Measurements from ENCODE around the gene DDAH1. TPM values are rescaled to one million over a fixed set of nuclear protein-coding genes. Genes with fewer than 3 reads are reported as not detected.
A peak's percentile ranks its signal among the peaks of the same experiment; 100 is the strongest.

DDAH1 gene
- total RNA-seq, 4 donors from 2014 or later = 8.4 to 72.8 (median 27.3) TPM

DNA sequence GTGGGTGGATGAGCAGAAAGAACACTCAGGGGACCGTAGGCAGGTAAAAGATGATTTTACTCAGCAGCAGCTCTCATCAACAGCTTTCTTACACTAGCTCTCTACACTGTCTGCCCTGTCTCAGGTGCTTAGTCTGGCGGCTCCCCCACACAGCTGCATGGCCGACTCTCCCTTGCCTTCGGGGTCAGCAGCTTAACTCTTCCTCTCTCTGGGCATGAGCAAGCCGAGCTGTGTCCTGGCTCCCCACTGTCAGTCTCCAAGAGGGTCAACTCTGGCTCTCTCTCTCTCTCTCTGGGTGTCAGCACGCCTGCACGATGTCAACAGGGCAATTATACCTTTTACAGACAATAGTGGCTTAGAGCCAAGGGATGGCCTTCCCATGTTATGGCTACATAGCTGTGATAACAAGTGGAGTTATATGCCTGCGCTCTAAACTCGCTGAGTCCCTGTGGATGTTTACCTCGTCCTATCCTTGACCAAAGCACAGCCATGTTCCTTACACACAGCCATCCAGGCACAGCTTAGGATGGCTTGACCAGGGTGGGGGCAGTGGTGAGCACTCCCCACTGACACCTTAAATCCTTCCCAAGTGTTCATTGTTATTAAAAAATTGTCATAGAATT is 185.4 kb downstream of the DDAH1 start:
- Histone ChIP-seq H3K27me3 (no peaks in the 10 kb centered on the region), H3K4me3 (no peak overlapping the region), H3K27ac (peak overlapping the region in 3 of 4 donors; percentile 42 to 64 (median 60)), H3K4me1 (peaks cover 6 to 27% (median 7%) of the 10 kb centered on the region in 3 donors), H3K9me3 (no peaks in the 10 kb centered on the region), H3K36me3 (no peaks in the 10 kb centered on the region)
- TF ChIP-seq EP300 (IDR thresholded peaks at IDR 0.05) (no peak), CTCF (IDR thresholded peaks at IDR 0.05) (no peak), POLR2AphosphoS5 (IDR thresholded peaks at IDR 0.05) (no peak), POLR2A (IDR thresholded peaks at IDR 0.05) (no peak)
- 63 to 70% methylated on average over 2 to 5 of the region's 10 CpGs for WGBS, 2 donors (ENCODE audit: low coverage in 1 of 2)
- ATAC-seq = no peak

- H3K27ac ChIP-seq = peak overlapping the region in 3 of 4 donors; percentile 42 to 64 (median 60)
- H3K4me3 ChIP-seq = no peak overlapping the region
- no peak for ATAC-seq
- WGBS, 2 donors (ENCODE audit: low coverage in 1 of 2) = 7 to 9% methylated on average over 2 of the region's 2 CpGs
- no peak for TF ChIP-seq EP300 (IDR thresholded peaks at IDR 0.05)
- peak; percentile 18 for TF ChIP-seq POLR2AphosphoS5 (IDR thresholded peaks at IDR 0.05)
- no peaks in the 10 kb centered on the region for H3K9me3 ChIP-seq
- H3K36me3 ChIP-seq = no peaks in the 10 kb centered on the region
- peaks cover 7 to 34% (median 13%) of the 10 kb centered on the region in 3 donors for H3K4me1 ChIP-seq
- H3K27me3 ChIP-seq = no peaks in the 10 kb centered on the region
These were observed 186.1 kb downstream of the DDAH1 start for GRCh38 chr1:85278853-85279314.

DNA sequence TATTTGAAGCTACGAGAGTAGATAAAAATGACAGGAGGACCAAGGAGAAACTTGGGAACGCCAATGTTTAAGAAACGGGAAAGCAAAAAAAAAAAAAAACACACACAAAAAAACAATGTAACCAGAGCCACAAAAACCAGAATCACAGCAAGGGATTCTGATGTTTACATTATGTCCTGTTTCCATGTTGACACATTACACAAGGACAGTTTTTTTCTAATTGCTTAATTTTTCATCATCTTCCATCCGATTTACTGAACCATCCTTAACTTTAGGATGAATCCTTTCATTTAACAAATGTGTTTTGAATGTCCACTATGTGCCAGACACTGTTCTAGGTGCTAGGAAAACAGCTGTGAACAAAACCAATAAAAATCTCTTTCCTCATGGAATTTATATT is 187.2 kb downstream of the DDAH1 start:
- no peaks in the 10 kb centered on the region for H3K27me3 ChIP-seq
- ATAC-seq = no peak
- H3K36me3 ChIP-seq = no peaks in the 10 kb centered on the region
- peaks cover 7 to 44% (median 21%) of the 10 kb centered on the region in 3 donors for H3K4me1 ChIP-seq
- TF ChIP-seq EP300 (IDR thresholded peaks at IDR 0.05) (no peak), POLR2A (IDR thresholded peaks at IDR 0.05) (no peak), POLR2AphosphoS5 (IDR thresholded peaks at IDR 0.05) (no peak), CTCF (IDR thresholded peaks at IDR 0.05) (no peak)
- H3K9me3 ChIP-seq = no peaks in the 10 kb centered on the region
- peak overlapping the region in 1 of 4 donors; percentile 60 for H3K27ac ChIP-seq
- WGBS, 2 donors (ENCODE audit: low coverage in 1 of 2) = 93 to 100% methylated on average over 1 to 4 of the region's 4 CpGs
- H3K4me3 ChIP-seq = no peak overlapping the region

DNA sequence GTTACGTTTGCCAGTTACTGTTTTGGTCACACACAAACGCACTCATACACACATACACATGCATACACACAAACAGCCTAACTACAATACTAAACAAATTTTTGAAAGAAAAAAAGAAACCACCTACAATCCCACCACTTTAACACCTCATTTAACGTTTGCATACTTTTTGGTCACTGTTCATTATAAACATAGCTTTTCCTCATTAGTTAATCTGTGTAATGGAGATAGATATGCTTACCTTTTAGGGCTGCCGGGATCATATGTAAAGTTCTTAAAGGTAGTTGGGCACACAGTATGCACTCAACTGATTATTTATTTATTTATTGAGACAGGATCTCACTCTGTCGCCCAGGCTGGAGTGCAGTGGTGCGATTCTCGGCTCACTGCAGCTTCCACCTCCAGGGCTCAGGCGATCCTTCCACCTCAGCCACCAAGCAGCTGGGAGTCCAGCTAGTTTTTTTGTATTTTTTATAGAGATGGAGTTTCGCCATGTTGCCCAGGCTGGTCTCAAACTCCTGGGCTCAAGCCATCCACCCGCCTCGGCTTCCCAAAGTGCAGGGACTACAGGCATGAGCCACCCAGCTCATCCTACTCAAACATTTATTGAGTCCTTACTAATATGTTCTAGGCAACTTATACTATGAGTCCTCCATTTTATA is 187.8 kb downstream of the DDAH1 start:
- Histone ChIP-seq H3K4me1 (peaks cover 7 to 51% (median 21%) of the 10 kb centered on the region in 3 donors), H3K4me3 (peak overlapping the region; percentile 69 to 92), H3K27me3 (no peaks in the 10 kb centered on the region), H3K36me3 (peaks cover 0 to under 1% of the 10 kb centered on the region in 2 donors), H3K27ac (peak overlapping the region; percentile 60 to 97 (median 93)), H3K9me3 (no peaks in the 10 kb centered on the region)
- no peak for TF ChIP-seq POLR2AphosphoS5 (IDR thresholded peaks at IDR 0.05)
- no peak for TF ChIP-seq POLR2A (IDR thresholded peaks at IDR 0.05)
- no peak for TF ChIP-seq EP300 (IDR thresholded peaks at IDR 0.05)
- ATAC-seq = no peak
- 20 to 37% methylated on average over 6 of the region's 11 CpGs for WGBS, 2 donors (ENCODE audit: low coverage in 1 of 2)

DNA sequence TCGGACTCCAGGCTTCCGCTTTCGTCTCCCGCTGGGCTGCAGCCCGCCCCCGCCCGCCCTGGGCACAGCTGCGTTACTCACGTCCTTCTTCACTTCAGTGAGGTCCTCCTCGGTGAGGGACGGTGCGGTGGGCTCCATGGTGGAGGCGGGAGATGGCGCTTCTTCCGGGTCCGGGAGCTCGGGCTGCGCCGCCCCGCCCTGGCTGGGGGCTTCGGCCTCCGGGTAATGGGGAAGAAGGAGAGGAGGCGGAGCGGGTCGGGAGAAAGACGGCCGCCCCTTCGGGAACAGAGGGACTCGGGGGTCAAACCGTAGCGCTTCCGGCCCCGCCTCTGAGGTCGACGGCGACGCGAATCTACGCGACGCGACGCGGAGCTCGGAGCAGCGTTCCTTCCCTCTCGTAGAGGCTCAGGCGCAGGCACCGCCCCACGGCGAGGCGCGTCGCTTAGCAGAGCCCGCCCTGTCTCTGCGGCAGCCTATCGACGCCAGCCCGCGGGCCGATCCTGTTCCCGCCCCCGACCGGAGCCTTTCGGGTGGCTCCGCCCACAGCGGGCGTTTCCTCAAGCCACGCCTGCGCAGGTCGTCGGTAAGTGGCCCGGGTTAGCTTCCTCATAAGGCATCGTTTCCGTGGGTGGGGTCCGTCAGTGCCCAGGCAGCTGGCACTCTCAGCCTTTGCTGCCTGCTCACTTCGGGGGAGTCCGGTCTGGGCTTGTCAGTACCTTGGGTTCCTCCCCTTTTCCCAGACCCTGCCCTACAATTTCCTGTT is 188.6 kb downstream of the DDAH1 start, which contains the start of gene BCL10:
TSS of gene BCL10 (minus strand) at position 418 of the 763 bp plus-strand sequence. CDS start at position 138, 280 bp downstream.
- TF ChIP-seq POLR2AphosphoS5 (IDR thresholded peaks at IDR 0.05) (peak; percentile 84), POLR2A (IDR thresholded peaks at IDR 0.05) (peak; percentile 71 to 82), CTCF (IDR thresholded peaks at IDR 0.05) (peak in 1 of 4 experiments; percentile 9), EP300 (IDR thresholded peaks at IDR 0.05) (no peak)
- no peaks in the 10 kb centered on the region for H3K27me3 ChIP-seq
- peak within 1 kb of the TSS; percentile 91 to 97 (median 94) for H3K27ac ChIP-seq
- 0% methylated on average over 1 to 5 of the region's 78 CpGs for WGBS, 2 donors (ENCODE audit: low coverage in 1 of 2)
- ATAC-seq = peak; percentile 99
- no peaks in the 10 kb centered on the region for H3K9me3 ChIP-seq
- peaks cover 7 to 58% (median 21%) of the 10 kb centered on the region in 3 donors for H3K4me1 ChIP-seq
- peaks cover 0 to 7% of the 10 kb centered on the region in 2 donors for H3K36me3 ChIP-seq
- peak within 1 kb of the TSS; percentile 69 to 92 for H3K4me3 ChIP-seq

All from gastroesophageal sphincter (tissue), 4 donors.